ENCODE results near the gene CYP20A1.
"Not testable (repeated sequence)": the region's sequence is repeated elsewhere in the genome, so short reads cannot be mapped to it uniquely, and the experiment has no call there.

Gene CYP20A1

DNA sequence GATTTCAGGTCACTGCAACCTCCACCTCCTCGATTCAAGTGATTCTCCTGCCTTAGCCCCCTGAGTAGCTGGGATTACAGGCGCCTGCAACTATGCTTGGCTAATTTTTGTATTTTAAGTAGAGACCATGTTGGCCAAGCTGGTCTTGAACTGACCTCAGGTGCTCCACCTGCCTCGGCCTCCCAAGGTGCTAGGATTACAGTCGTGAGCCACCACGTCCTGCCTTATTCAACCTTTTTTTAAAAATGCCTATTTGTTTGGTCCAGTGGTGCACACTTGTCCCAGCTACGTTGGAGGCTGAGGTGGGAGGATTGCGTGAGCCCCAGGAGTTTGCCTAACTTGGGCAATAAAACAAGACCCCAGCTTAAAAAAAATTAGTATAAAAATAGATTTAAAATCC lies 43.3 kb downstream of the CYP20A1 start:
- DNase-seq = no peak

- no peak for DNase-seq
These were observed 47.7 kb downstream of the CYP20A1 start for GRCh38 chr2:203286532-203286931.

DNA sequence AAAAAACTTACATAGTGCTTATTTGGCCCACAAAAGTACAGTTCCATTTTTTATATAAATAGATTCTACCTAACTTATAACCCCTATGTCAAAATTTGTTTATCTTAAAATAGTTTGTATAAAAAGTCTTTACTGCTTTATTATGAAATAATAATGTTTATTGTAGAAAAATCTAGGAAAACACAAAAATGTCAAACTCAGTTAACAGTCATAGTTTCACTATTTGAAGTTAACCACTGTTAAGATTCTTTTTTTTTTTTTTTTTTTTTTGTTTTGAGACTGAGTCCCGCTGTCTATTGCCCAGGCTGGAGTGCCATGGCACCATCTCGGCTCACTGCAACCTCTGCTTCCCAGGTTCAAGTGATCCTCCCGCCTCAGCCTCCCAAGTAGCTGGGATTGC lies 62.8 kb downstream of the CYP20A1 start:
- no peak for DNase-seq

- not testable (repeated sequence) for DNase-seq
These were observed 63.8 kb downstream of the CYP20A1 start for GRCh38 chr2:203302586-203302985.

- no peak for DNase-seq
These were observed 72.0 kb downstream of the CYP20A1 start for GRCh38 chr2:203310688-203311436.

GRCh38 chr2:203326356-203326755 lies 87.5 kb downstream of the CYP20A1 start:
- DNase-seq = no peak

DNA sequence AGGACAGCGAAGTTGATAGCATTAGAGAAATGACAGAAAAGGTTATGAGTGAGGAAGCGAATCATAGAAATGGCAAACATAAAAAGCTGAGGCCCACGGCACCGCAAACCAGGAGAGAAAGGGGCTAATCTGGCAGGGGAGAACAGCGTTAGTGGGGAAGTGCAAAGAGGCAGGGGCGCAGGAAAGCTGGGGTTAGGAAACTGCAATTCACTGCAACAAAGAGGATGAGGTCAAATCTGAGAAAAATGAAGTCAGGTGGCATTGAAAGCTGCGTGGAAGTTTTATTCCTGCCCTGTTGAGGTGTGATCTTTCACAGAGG lies 88.7 kb downstream of the CYP20A1 start:
- no peak for DNase-seq

DNA sequence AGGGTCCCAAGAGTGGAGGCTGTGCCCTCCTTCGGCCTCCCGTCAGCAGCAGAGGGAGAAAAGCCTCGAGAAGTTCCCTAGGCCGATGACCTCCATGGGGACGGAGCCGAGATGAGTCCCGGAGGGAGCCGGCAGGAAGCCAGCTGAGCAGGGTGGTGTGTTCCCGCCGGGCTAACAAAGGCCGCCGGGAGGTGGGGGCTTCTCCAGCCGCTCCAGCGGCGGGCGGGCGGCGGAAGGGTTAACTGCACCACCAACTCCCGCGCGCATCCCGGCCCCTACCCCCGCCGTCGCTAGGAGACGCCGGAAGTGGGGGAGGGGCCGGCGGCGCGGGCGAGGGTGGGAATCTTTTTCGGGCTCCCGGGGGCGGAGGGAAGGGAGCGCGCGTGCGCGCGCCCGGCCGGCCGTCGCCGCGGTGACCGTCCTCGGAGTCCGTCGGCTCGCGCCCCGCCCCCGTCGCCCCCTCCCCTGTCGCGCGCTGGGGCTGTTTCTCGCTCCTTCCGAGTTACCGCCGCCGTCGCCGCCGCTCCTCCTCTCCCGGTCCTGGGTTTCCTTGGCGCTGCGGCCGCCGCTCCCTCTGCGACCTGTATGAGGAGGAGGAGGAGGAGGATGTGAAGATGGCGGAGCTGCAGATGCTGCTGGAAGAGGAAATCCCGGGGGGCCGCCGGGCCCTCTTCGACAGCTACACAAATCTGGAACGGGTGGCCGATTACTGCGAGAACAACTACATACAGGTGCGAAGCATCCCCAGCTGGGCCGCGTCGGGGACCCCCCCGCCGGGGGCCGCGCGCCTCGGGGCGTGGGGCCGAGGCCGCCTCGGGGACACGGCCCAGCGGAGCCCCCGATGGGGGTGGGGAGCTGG lies 89.3 kb downstream of the CYP20A1 start, which contains the start of gene ABI2:
ABI2 (plus strand) TSS at position 494 of the 859 bp plus-strand sequence; CDS start at position 615, 121 bp downstream.
- DNase-seq = peak; percentile 68

GRCh38 chr2:203328760-203329540 lies 90.1 kb downstream of the CYP20A1 start:
- no peak for DNase-seq

GRCh38 chr2:203330434-203330833 lies 91.6 kb downstream of the CYP20A1 start:
- no peak for DNase-seq

GRCh38 chr2:203338322-203338721 lies 99.5 kb downstream of the CYP20A1 start:
- no peak for DNase-seq

GRCh38 chr2:203340791-203341487 lies 102.1 kb downstream of the CYP20A1 start:
- no peak for DNase-seq

DNA sequence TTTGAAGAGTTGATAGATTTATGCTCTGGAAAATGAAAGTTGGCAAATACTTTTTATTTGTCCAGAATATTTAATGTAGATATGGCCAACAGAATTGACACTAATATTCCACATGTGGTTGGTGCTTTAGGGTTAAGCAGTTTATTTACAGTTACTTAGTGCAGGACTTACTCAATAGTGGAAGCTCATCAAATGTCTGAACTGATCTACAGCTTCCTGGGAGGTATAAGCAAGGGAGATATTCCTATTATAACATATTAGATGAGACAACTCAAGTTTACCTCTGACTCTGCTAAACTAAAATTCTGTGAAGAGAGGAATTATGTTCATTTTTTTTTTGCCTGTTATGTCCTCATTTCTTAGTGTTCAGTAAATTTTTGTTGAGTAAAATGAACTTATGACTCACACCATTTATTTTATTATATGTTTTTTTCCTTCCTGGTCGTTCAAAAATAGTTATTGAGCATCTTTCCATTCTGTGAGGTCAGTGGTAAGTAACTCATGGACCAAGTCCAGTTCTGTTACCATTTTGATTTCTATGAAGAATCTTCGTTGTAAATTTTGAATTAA lies 103.0 kb downstream of the CYP20A1 start:
- no peak for DNase-seq

- DNase-seq = not testable (repeated sequence)
These were observed 103.6 kb downstream of the CYP20A1 start for GRCh38 chr2:203342374-203342773.

DNA sequence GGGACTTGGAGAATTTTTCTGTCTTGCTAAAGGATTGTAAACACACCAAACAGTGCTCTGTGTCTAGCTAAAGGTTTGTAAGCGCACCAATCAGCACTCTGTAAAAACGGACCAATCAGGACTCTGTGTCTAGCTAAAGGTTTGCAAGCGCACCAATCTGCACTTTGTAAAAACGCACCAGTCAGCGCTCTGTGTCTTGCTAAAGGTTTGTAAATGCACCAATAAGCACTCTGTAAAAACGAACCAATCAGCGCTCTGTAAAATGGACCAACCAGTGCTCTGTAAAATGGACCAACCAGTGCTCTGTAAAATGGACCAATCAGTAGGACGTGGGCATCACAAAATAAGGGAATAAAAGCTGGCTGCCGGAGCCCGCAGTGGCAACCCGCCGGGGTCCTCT lies 105.8 kb downstream of the CYP20A1 start:
- DNase-seq = no peak

DNA sequence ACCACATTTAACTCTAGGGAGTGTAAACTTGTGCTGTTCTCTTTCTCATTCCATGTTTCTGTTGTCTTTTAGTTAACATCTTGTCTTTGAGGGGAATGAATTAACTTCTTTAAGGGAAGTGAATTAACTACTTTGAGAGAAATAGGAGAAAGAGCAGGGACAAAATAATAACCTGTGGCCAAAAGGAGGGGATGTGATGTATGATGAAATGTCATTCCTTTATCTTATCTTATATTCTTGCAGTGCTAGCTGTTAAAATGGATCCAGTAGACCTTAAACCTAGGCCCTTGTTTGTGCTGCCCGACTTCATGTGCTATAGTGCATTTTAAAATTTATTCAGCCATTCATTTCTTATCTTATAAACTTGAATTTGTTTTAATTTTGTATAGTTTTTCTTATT lies 107.8 kb downstream of the CYP20A1 start:
- DNase-seq = no peak

DNA sequence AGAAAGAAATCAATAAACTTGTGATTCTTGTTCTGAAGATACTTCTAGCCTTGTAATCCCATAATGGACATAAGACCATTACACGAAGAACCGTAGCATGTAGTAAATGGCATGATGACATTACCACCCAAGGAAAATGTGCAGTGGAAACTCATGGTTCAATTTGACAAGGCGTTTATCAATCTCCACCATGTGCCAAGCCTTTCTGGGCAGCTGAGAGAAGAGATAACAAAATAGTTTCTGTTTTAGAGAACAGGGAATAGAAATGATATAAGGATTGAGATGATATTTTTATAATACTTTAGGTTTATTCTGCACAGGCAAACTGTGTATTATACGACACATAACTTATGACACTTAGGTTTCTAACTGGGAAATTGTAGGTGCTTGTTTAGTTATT lies 108.6 kb downstream of the CYP20A1 start:
- DNase-seq = no peak

DNA sequence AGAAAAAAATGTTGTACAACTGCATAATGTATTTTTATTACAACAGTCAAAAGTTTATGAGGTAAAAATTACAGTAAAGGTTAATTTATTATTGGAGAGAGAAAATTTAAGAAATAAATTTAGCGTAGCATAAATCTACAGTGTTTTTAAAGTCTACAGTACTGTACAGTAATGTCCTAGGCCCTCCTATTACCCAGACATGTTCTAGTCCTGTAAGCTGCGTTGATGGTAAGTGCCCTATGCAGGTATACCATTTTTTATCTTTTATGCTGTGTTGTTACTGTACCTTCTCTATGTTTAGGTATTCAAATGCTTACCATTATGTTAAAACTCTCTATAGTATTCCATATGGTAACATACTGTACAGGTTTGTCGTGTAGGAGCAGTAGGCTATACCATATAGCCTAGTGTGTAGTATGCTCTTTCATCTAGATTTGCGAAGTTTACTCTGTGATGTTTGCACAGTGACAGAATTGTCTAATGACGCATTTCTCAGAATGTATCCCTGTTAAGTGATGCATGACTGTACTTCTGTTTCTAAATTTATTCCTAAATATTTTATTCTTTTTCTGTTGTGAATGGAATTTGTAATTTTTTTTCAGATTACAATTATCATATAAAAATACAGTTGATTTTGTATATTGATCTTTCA lies 113.9 kb downstream of the CYP20A1 start:
- DNase-seq = peak; percentile 9

DNA sequence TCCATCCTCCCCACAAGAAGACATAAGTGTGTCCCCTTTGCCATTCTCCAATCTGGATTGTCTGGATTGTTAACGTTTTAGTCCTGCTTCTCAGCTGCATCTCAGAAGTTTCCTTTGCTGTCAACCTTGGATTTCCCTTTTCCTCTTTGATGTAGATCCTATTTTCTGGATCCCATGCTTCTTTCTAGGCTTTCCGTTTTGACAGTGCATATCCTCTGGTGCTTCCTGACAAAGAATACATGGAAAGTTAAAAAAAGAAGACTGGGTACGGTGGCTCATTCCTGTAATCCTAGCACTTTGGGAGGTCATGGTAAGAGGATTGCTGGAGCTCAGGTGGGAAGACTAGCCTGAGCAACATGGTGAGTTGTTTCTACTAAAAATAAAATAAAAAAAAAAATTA lies 116.1 kb downstream of the CYP20A1 start:
- no peak for DNase-seq
